ENCODE measurements around the gene RHOXF2B.
"Not testable (repeated sequence)": the region's sequence is repeated elsewhere in the genome, so short reads cannot be mapped to it uniquely, and the experiment has no call there.

The RHOXF2B gene

GRCh38 chrX:120111611-120112010, 34.1 kb upstream of the RHOXF2B start:
- no peaks in the 10 kb centered on the region for H3K9me3 ChIP-seq (ENCODE audit: insufficient read depth, low read depth, low read length)
- no peaks in the 10 kb centered on the region for H3K9me2 ChIP-seq (replicated peaks; ENCODE audit: low read depth, low read length)
- H3K79me2 ChIP-seq (ENCODE audit: insufficient read depth, low read length) = no peaks in the 10 kb centered on the region
- no peak overlapping the region for H3K4me3 ChIP-seq (ENCODE audit: low read length, poor library complexity, severe bottlenecking)
- no peak overlapping the region for H3K4me2 ChIP-seq (ENCODE audit: low read depth, low read length, poor library complexity, severe bottlenecking)
- H3K4me1 ChIP-seq (ENCODE audit: insufficient read depth, low read length, poor library complexity, severe bottlenecking) = no peaks in the 10 kb centered on the region
- no peaks in the 10 kb centered on the region for H3F3A ChIP-seq (ENCODE audit: low read depth)
- H2AFZ ChIP-seq (ENCODE audit: low read length) = no peak overlapping the region
- TF ChIP-seq CTCF (conservative IDR thresholded peaks at IDR 0.05; ENCODE audit: low read length) (no peak), EZH2phosphoT487 (IDR thresholded peaks at IDR 0.05; ENCODE audit: borderline replicate concordance) (no peak)
- no peaks in the 10 kb centered on the region for H3K27me3 ChIP-seq (ENCODE audit: insufficient read depth, low read length, poor library complexity, severe bottlenecking)
- H3K9ac ChIP-seq (ENCODE audit: low read depth, low read length, poor library complexity, severe bottlenecking) = no peak overlapping the region
- H4K20me1 ChIP-seq (ENCODE audit: insufficient read depth, low read length, poor library complexity, severe bottlenecking) = no peaks in the 10 kb centered on the region
- no peaks in the 10 kb centered on the region for H3K36me3 ChIP-seq (ENCODE audit: insufficient read depth, low read length)

GRCh38 chrX:120109378-120109777, 31.9 kb upstream of the RHOXF2B start:
- H3K4me3 ChIP-seq (ENCODE audit: low read length, poor library complexity, severe bottlenecking) = no peak overlapping the region
- H3K4me1 ChIP-seq (ENCODE audit: insufficient read depth, low read length, poor library complexity, severe bottlenecking) = no peaks in the 10 kb centered on the region
- no peaks in the 10 kb centered on the region for H3K9me3 ChIP-seq (ENCODE audit: insufficient read depth, low read depth, low read length)
- H3K9me2 ChIP-seq (replicated peaks; ENCODE audit: low read depth, low read length) = no peaks in the 10 kb centered on the region
- no peaks in the 10 kb centered on the region for H3K27me3 ChIP-seq (ENCODE audit: insufficient read depth, low read length, poor library complexity, severe bottlenecking)
- no peak overlapping the region for H2AFZ ChIP-seq (ENCODE audit: low read length)
- H3K9ac ChIP-seq (ENCODE audit: low read depth, low read length, poor library complexity, severe bottlenecking) = no peak overlapping the region
- H4K20me1 ChIP-seq (ENCODE audit: insufficient read depth, low read length, poor library complexity, severe bottlenecking) = no peaks in the 10 kb centered on the region
- H3F3A ChIP-seq (ENCODE audit: low read depth) = no peaks in the 10 kb centered on the region
- H3K4me2 ChIP-seq (ENCODE audit: low read depth, low read length, poor library complexity, severe bottlenecking) = no peak overlapping the region
- no peak for TF ChIP-seq CTCF (conservative IDR thresholded peaks at IDR 0.05; ENCODE audit: low read length)
- no peak for TF ChIP-seq EZH2phosphoT487 (IDR thresholded peaks at IDR 0.05; ENCODE audit: borderline replicate concordance)
- no peaks in the 10 kb centered on the region for H3K36me3 ChIP-seq (ENCODE audit: insufficient read depth, low read length)
- H3K79me2 ChIP-seq (ENCODE audit: insufficient read depth, low read length) = no peaks in the 10 kb centered on the region

- not testable (repeated sequence) for H3K36me3 ChIP-seq (ENCODE audit: insufficient read depth, low read length); H3K9me3 ChIP-seq (ENCODE audit: insufficient read depth, low read depth, low read length); H3K9ac ChIP-seq (ENCODE audit: low read depth, low read length, poor library complexity, severe bottlenecking)
Observed at GRCh38 chrX:120104707-120105106, 27.2 kb upstream of the RHOXF2B start.

GRCh38 chrX:120101057-120101456, 23.6 kb upstream of the RHOXF2B start:
- not testable (repeated sequence) for H3K9me2 ChIP-seq (replicated peaks; ENCODE audit: low read depth, low read length)

More at GRCh38 chrX:120104707-120105106, 27.2 kb upstream of the RHOXF2B start:
- not testable (repeated sequence) for H3K79me2 ChIP-seq (ENCODE audit: insufficient read depth, low read length); H2AFZ ChIP-seq (ENCODE audit: low read length); H4K20me1 ChIP-seq (ENCODE audit: insufficient read depth, low read length, poor library complexity, severe bottlenecking); H3K9me2 ChIP-seq (replicated peaks; ENCODE audit: low read depth, low read length); H3K4me3 ChIP-seq (ENCODE audit: low read length, poor library complexity, severe bottlenecking); H3K27me3 ChIP-seq (ENCODE audit: insufficient read depth, low read length, poor library complexity, severe bottlenecking); H3F3A ChIP-seq (ENCODE audit: low read depth); H3K4me1 ChIP-seq (ENCODE audit: insufficient read depth, low read length, poor library complexity, severe bottlenecking); H3K4me2 ChIP-seq (ENCODE audit: low read depth, low read length, poor library complexity, severe bottlenecking)

More at GRCh38 chrX:120101057-120101456, 23.6 kb upstream of the RHOXF2B start:
- not testable (repeated sequence) for H4K20me1 ChIP-seq (ENCODE audit: insufficient read depth, low read length, poor library complexity, severe bottlenecking); H3K4me2 ChIP-seq (ENCODE audit: low read depth, low read length, poor library complexity, severe bottlenecking); H3K4me1 ChIP-seq (ENCODE audit: insufficient read depth, low read length, poor library complexity, severe bottlenecking); H3K4me3 ChIP-seq (ENCODE audit: low read length, poor library complexity, severe bottlenecking); H3K9ac ChIP-seq (ENCODE audit: low read depth, low read length, poor library complexity, severe bottlenecking); H2AFZ ChIP-seq (ENCODE audit: low read length); H3K9me3 ChIP-seq (ENCODE audit: insufficient read depth, low read depth, low read length); H3K36me3 ChIP-seq (ENCODE audit: insufficient read depth, low read length); H3K79me2 ChIP-seq (ENCODE audit: insufficient read depth, low read length); H3F3A ChIP-seq (ENCODE audit: low read depth); H3K27me3 ChIP-seq (ENCODE audit: insufficient read depth, low read length, poor library complexity, severe bottlenecking)
